GM12892 (cell line): ENCODE results near the gene TECTA.

Source experiments
- POLR2A ChIP-seq: IDR thresholded peaks from 2 replicates; pipeline ENCODE4 v1.6.1; 2011; ENCODE audit warnings: low read depth, low read length, control low read depth
- POLR2AphosphoS5 ChIP-seq: IDR thresholded peaks from 2 replicates; pipeline ENCODE4 v1.6.1; 2011; ENCODE audit warnings: low read depth, low read length, control low read depth

DNA sequence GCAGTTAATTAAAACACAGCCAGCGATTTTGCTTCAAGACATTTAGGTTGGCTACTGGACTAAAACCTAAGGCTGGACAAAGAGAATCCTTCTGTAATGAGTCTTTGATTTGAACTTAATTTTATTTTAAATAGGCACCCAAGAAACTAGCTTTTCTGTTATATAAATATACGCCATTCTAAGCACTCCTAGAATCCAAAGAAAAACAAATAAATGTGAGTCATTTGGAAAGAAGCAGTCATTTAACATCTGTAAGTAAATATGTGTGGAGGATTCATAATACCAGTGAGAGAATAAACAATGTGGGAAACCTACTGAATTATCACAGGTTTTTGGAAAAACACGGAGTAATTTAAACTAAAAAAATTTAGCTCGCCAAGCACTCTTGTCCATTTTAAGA, 1.2 kb upstream of the TECTA start:
- TF ChIP-seq POLR2AphosphoS5 (no peak), POLR2A (no peak)
